Panc1 (cell line): ENCODE measurements around the gene TMC7. TPM values are rescaled to one million over a fixed set of nuclear protein-coding genes. Genes with fewer than 3 reads are reported as not detected.
A peak's percentile ranks its signal among the peaks of the same experiment; 100 is the strongest.

Experiments used
- ATAC-seq: fragments of 200-7000 bp; cut with Tn5 transposase; 2 replicates; pipeline ENCODE4 v1.9.1; 2020; ENCODE audit warnings: mild to moderate bottlenecking, moderate library complexity
- BruUV-seq: library from RNA; stranded (reverse); fragments of 400-500 nt; replicated peaks from 2 replicates; lab custom pipeline; 2021; lab: Mats Ljungman, UMichigan
- CTCF ChIA-PET: fragments of 300-600 bp; sonication (Branson Sonifier 250); formaldehyde crosslinking; loops from one replicate; lab custom pipeline; 2022; ENCODE audit warnings: antibody characterized with exemption; lab: Charles Lee
- POLR2A ChIA-PET: fragments of 300-600 bp; sonication (Branson Sonifier 250); formaldehyde crosslinking; loops from one replicate; lab custom pipeline; 2022; ENCODE audit warnings: antibody characterized with exemption; lab: Charles Lee
- DNase-seq: peaks from one replicate; pipeline ENCODE4 v3.0.0-alpha.2; 2010; ENCODE audit warnings: low read depth, low spot score
- H3K27ac ChIP-seq: 2 replicates; pipeline ENCODE4 v1.5.1; 2011; ENCODE audit warnings: mild to moderate bottlenecking, low read length, inconsistent platforms
- H3K27me3 ChIP-seq: fragments of 200-500 bp; sonication (Bioruptor generic); 2 replicates; pipeline ENCODE4 v1.6.0; 2014; ENCODE audit warnings: low read length, inconsistent platforms; ENCODE audit not compliant: control insufficient read depth, insufficient read depth
- H3K36me3 ChIP-seq: fragments of 200-500 bp; sonication (Bioruptor generic); 2 replicates; pipeline ENCODE4 v1.5.1; 2014; ENCODE audit warnings: inconsistent platforms, mild to moderate bottlenecking, low read length, moderate library complexity; ENCODE audit not compliant: control insufficient read depth, insufficient read depth
- H3K4me1 ChIP-seq: 2 replicates; pipeline ENCODE4 v1.5.1; 2011; ENCODE audit warnings: inconsistent platforms, mild to moderate bottlenecking, low read length, moderate library complexity; ENCODE audit not compliant: control insufficient read depth, insufficient read depth
- H3K4me3 ChIP-seq, 2 experiments: 2 replicates each; pipeline ENCODE4 v1.5.1; 2011 to 2012; ENCODE audit warnings: low read depth in 2 of 2, low read length in 2 of 2, mild to moderate bottlenecking in 2 of 2, inconsistent platforms in 1 of 2, moderate library complexity in 1 of 2
- H3K9me3 ChIP-seq: fragments of 200-500 bp; sonication (Bioruptor generic); 2 replicates; pipeline ENCODE4 v1.5.1; 2014; ENCODE audit warnings: low read depth, mild to moderate bottlenecking, inconsistent platforms, low read length, moderate library complexity; ENCODE audit not compliant: control insufficient read depth, insufficient read depth
- POLR2AphosphoS5 ChIP-seq: IDR thresholded peaks from 2 replicates; pipeline ENCODE4 v1.6.1; 2012; ENCODE audit warnings: mild to moderate bottlenecking, low read depth, low read length, moderate library complexity
- SIN3A ChIP-seq: IDR thresholded peaks from 2 replicates; pipeline ENCODE4 v1.6.1; 2012; ENCODE audit warnings: low read depth, mild to moderate bottlenecking, low read length, moderate library complexity, borderline replicate concordance; ENCODE audit not compliant: insufficient read depth
- TCF7L2 ChIP-seq: IDR thresholded peaks from 2 replicates; pipeline ENCODE4 v1.6.1; 2011; ENCODE audit warnings: mild to moderate bottlenecking, low read depth, low read length, inconsistent platforms
- in situ Hi-C: cut with HindIII; loops from 2 replicates; pipeline ENCODE4 v1.10.0; 2016; ENCODE audit warnings: low sequenced_read_pairs, low pct_unique_long_range_greater_than_20kb
- intact Hi-C: fragments of 100-400 bp; cut with micrococcal nuclease; formaldehyde crosslinking; loops from one replicate; pipeline ENCODE4 v1.10.0; 2022; ENCODE audit not compliant: unreplicated experiment
- total RNA-seq: library from RNA; stranded (reverse); gene quantifications from one replicate; pipeline ENCODE4 v1.2.1, GENCODE V29; 2021; ENCODE audit not compliant: unreplicated experiment
- TF ChIP-seq, protein P1 (sequence below), 2 experiments: IDR thresholded peaks; 2 replicates each; pipeline ENCODE4 v1.6.1; 2011 to 2012; ENCODE audit warnings: low read depth in 2 of 2, control low read depth in 1 of 2, low read length in 1 of 2, mild to moderate bottlenecking in 1 of 2, moderate library complexity in 1 of 2; ENCODE audit not compliant: insufficient read depth in 1 of 2
- TF ChIP-seq, protein P2 (sequence below): fragments of 450-650 bp; IDR thresholded peaks from 2 replicates; pipeline ENCODE4 v1.5.1; 2017; ENCODE audit warnings: mild to moderate bottlenecking

Gene TMC7
- total RNA-seq, 1 experiment from 2014 or later: 5.1 TPM

GRCh38 chr16:18969050-18969854 lies 14.5 kb upstream of the TMC7 start:
- intact Hi-C loops: loop anchor here (2.0 kb wide), 1 partner anchor 168 kb away; the partner anchor contains the start of gene ARL6IP1
- peak; percentile 98 for ATAC-seq
- no TSS peak for BruUV-seq
- in situ Hi-C loops: no loop called here
- Histone ChIP-seq H3K9me3 (no peaks in the 10 kb centered on the region), H3K4me1 (peaks cover 4% of the 10 kb centered on the region; the same call in 1 of the 2 replicates), H3K27me3 (no peaks in the 10 kb centered on the region), H3K27ac (no peak overlapping the region), H3K4me3 (peak overlapping the region; percentile 27 to 42), H3K36me3 (no peaks in the 10 kb centered on the region)
- POLR2A ChIA-PET: no interaction called here
- DNase-seq: no peak
- TF ChIP-seq POLR2AphosphoS5 (peak; percentile 32; the same call in 1 of the 2 replicates), TCF7L2 (no peak), SIN3A (no peak)
- TF ChIP-seq, protein P1, sequence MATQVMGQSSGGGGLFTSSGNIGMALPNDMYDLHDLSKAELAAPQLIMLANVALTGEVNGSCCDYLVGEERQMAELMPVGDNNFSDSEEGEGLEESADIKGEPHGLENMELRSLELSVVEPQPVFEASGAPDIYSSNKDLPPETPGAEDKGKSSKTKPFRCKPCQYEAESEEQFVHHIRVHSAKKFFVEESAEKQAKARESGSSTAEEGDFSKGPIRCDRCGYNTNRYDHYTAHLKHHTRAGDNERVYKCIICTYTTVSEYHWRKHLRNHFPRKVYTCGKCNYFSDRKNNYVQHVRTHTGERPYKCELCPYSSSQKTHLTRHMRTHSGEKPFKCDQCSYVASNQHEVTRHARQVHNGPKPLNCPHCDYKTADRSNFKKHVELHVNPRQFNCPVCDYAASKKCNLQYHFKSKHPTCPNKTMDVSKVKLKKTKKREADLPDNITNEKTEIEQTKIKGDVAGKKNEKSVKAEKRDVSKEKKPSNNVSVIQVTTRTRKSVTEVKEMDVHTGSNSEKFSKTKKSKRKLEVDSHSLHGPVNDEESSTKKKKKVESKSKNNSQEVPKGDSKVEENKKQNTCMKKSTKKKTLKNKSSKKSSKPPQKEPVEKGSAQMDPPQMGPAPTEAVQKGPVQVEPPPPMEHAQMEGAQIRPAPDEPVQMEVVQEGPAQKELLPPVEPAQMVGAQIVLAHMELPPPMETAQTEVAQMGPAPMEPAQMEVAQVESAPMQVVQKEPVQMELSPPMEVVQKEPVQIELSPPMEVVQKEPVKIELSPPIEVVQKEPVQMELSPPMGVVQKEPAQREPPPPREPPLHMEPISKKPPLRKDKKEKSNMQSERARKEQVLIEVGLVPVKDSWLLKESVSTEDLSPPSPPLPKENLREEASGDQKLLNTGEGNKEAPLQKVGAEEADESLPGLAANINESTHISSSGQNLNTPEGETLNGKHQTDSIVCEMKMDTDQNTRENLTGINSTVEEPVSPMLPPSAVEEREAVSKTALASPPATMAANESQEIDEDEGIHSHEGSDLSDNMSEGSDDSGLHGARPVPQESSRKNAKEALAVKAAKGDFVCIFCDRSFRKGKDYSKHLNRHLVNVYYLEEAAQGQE (IDR thresholded peaks at IDR 0.05; ENCODE audit: insufficient read depth in 1 of 2, low read depth in 2 of 2, low read length in 1 of 2): no peak
- TF ChIP-seq, protein P2, sequence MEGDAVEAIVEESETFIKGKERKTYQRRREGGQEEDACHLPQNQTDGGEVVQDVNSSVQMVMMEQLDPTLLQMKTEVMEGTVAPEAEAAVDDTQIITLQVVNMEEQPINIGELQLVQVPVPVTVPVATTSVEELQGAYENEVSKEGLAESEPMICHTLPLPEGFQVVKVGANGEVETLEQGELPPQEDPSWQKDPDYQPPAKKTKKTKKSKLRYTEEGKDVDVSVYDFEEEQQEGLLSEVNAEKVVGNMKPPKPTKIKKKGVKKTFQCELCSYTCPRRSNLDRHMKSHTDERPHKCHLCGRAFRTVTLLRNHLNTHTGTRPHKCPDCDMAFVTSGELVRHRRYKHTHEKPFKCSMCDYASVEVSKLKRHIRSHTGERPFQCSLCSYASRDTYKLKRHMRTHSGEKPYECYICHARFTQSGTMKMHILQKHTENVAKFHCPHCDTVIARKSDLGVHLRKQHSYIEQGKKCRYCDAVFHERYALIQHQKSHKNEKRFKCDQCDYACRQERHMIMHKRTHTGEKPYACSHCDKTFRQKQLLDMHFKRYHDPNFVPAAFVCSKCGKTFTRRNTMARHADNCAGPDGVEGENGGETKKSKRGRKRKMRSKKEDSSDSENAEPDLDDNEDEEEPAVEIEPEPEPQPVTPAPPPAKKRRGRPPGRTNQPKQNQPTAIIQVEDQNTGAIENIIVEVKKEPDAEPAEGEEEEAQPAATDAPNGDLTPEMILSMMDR: peak; percentile 99
- CTCF ChIA-PET: interaction anchor here (0.5 kb wide), 1 partner anchor 120 kb away, joined by 10 read pairs; no protein-coding TSS in a partner anchor

DNA sequence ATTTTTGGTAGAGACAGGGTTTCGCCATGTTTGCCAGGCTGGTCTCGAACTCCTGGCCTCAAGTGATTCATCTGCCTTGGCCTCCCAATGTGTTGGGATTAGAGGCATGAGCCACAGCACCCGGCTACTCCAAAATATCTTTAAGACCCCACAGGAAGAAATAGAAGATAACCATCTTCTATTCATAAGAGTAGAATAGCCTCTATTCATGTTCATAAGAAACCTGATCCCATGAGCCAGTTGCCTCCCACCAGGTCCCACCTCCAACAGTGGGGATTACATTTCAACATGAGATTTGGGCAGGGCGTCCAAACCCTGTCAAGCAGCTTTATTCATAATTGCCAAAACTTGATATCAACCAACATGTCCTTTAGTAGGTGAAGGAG lies 13.9 kb upstream of the TMC7 start:
- Histone ChIP-seq H3K36me3 (no peaks in the 10 kb centered on the region), H3K4me1 (peaks cover 4% of the 10 kb centered on the region; the same call in 1 of the 2 replicates), H3K9me3 (no peaks in the 10 kb centered on the region), H3K27me3 (no peaks in the 10 kb centered on the region), H3K27ac (no peak overlapping the region), H3K4me3 (no peak overlapping the region)
- no peak for DNase-seq
- no peak for TF ChIP-seq POLR2AphosphoS5
- no peak for TF ChIP-seq TCF7L2
- TF ChIP-seq SIN3A: no peak
- TF ChIP-seq, protein P1 (IDR thresholded peaks at IDR 0.05; ENCODE audit: insufficient read depth in 1 of 2, low read depth in 2 of 2, low read length in 1 of 2): no peak
- TF ChIP-seq, protein P2: no peak
- BruUV-seq: no TSS peak
- POLR2A ChIA-PET: no interaction called here
- CTCF ChIA-PET: interaction anchor here (0.5 kb wide), 1 partner anchor 121 kb away, joined by 10 read pairs; no protein-coding TSS in a partner anchor
- ATAC-seq: no peak
- in situ Hi-C loops (loop anchor here (10.0 kb wide), 1 partner anchor 135 kb away; no protein-coding TSS in a partner anchor), intact Hi-C loops (loop anchor here (2.0 kb wide), 1 partner anchor 169 kb away; the partner anchor contains the start of gene ARL6IP1)
